Spleen (tissue), 11 donors: Measurements from ENCODE around the gene MACROD2. TPM values are rescaled to one million over a fixed set of nuclear protein-coding genes. Genes with fewer than 3 reads are reported as not detected.

ENCODE experiments used
- DNase-seq: peaks from one replicate; pipeline ENCODE4 v3.0.0-alpha.2; 2020
- H3K27ac ChIP-seq, 8 donors: fragments of 200-600 bp; sonication (generic) in 7 of 8; 1 replicate in 4 of 8; 2 replicates in 4 of 8; pipeline versions ENCODE4 v1.5.0 to v1.8.0; 2016 to 2021; ENCODE audit warnings: inconsistent platforms in 4 of 8, mild to moderate bottlenecking in 4 of 8, moderate library complexity in 1 of 8
- H3K27me3 ChIP-seq, 7 donors: fragments of 200-600 bp; sonication (generic) in 6 of 7; replicated peaks in 1 of 7; 1 replicate in 4 of 7; 2 replicates in 3 of 7; pipeline versions ENCODE4 v1.5.0 to v1.8.0; 2016 to 2021; ENCODE audit warnings: inconsistent platforms in 3 of 7, mild to moderate bottlenecking in 1 of 7
- H3K36me3 ChIP-seq, 6 donors: fragments of 200-600 bp; sonication (generic) in 5 of 6; 1 replicate in 4 of 6; 2 replicates in 2 of 6; pipeline versions ENCODE4 v1.5.0 to v1.8.0; 2016 to 2021; ENCODE audit warnings: inconsistent platforms in 2 of 6
- H3K4me1 ChIP-seq, 6 donors: fragments of 200-600 bp; sonication (generic) in 5 of 6; 1 replicate in 3 of 6; 2 replicates in 3 of 6; pipeline versions ENCODE4 v1.5.0 to v1.8.0; 2016 to 2021; ENCODE audit warnings: inconsistent platforms in 3 of 6
- H3K4me3 ChIP-seq, 8 donors: fragments of 200-600 bp; sonication (generic) in 7 of 8; 1 replicate in 4 of 8; 2 replicates in 4 of 8; pipeline versions ENCODE4 v1.5.0 to v1.8.0; 2016 to 2021; ENCODE audit warnings: inconsistent platforms in 4 of 8, mild to moderate bottlenecking in 4 of 8, moderate library complexity in 2 of 8
- H3K9me3 ChIP-seq, 8 donors: fragments of 200-600 bp; sonication (generic) in 7 of 8; 1 replicate in 4 of 8; 2 replicates in 4 of 8; pipeline versions ENCODE4 v1.5.0 to v1.8.0; 2016 to 2021; ENCODE audit warnings: inconsistent platforms in 4 of 8
- POLR2A ChIP-seq, 3 donors: fragments of 450-650 bp; IDR thresholded peaks; one replicate each; pipeline ENCODE4 v1.5.1; 2017; ENCODE audit warnings: antibody characterized with exemption in 3 of 3, mild to moderate bottlenecking in 1 of 3
- POLR2AphosphoS5 ChIP-seq, 3 donors: sonication (generic); formaldehyde crosslinking; IDR thresholded peaks; one replicate each; pipeline ENCODE4 v1.5.1; 2017; ENCODE audit warnings: antibody characterized with exemption in 3 of 3
- WGBS, 5 donors: extraction: QIAGEN DNeasy Blood & Tissue Kit in 3 of 5; methylation state at CpG; one replicate each; pipeline versions ENCODE4 v1.1.5 to v1.1.7; 2013 to 2018; 5-methylcytosine and 5-hydroxymethylcytosine counted together
- intact Hi-C: fragments of 100-400 bp; cut with DNase I; formaldehyde crosslinking; loops from one replicate; pipeline ENCODE4 v1.15.0; 2023; ENCODE audit warnings: low total_unique reads
- polyA plus RNA-seq, 3 donors: library from polyadenylated mRNA; stranded (reverse); fragments of 200-250 nt; gene quantifications; one replicate each; pipeline ENCODE4 v1.2.1, GENCODE V29; 2013
- total RNA-seq, 7 donors: library from RNA; depleted of rRNA in 3 of 7; stranded (reverse); fragments of >200 nt in 3 of 7; fragmentation: NEBNext Ultra II Directional in 4 of 7; extraction: Animal tissue kit (Norgen Biotek cat#: 25700) in 4 of 7; gene quantifications; one replicate each; pipeline versions ENCODE4 v1.1.0 to v1.2.1, GENCODE V29; 2016 to 2021
- TF ChIP-seq, protein P1 (sequence below), 11 experiments: fragments of 200-600 bp in 7 of 11; fragments of 450-650 bp in 4 of 11; sonication (generic) in 4 of 11; IDR thresholded peaks in 8 of 11; conservative IDR thresholded peaks in 3 of 11; 1 replicate in 7 of 11; 2 replicates in 4 of 11; pipeline versions ENCODE4 v1.4.0 to v1.8.0; 2016 to 2021; ENCODE audit warnings: antibody characterized with exemption in 11 of 11, inconsistent platforms in 4 of 11, mild to moderate bottlenecking in 1 of 11
- donor health status: healthy with polysubstance abuse.
- donor health status: DM: no; HTN: no; CAD: no; lungs with moderate emphysema.
- donor health status: DM: no; HTN: no; CAD: no.
- donor health status: Bipolar disorder and iron deficiency.
- donor health status: healthy.
- donor health status: DM: no; HTN: no; CAD: no.
- donor health status: DM: yes; HTN: yes; CAD: no.

The MACROD2 gene
- total and polyA plus RNA-seq, 10 donors, result 1.5 to 4.7 (median 3.4) TPM

DNA sequence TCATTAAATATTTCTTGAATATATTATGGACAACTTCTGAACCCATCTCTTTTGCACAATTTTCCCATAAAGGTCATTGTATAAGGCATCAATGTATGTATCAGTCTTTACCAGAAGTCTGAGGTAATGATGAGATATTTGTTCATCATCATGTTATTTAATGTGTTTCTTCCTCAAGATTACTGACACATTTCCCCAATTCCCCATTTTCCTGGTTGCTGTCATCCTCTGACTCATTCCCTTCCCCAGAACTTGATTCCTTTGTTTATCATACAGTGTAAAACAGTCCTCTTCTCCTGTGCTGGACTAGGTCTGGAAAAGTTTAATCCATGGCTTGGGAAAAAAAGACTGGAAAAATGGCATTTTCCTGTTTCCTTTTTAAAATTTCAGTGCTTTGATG is 450.0 kb downstream of the MACROD2 start:
- intact Hi-C loops, result no loop called here
- TF ChIP-seq POLR2AphosphoS5 (IDR thresholded peaks at IDR 0.05) (no peak), POLR2A (IDR thresholded peaks at IDR 0.05) (no peak)
- TF ChIP-seq, protein P1, sequence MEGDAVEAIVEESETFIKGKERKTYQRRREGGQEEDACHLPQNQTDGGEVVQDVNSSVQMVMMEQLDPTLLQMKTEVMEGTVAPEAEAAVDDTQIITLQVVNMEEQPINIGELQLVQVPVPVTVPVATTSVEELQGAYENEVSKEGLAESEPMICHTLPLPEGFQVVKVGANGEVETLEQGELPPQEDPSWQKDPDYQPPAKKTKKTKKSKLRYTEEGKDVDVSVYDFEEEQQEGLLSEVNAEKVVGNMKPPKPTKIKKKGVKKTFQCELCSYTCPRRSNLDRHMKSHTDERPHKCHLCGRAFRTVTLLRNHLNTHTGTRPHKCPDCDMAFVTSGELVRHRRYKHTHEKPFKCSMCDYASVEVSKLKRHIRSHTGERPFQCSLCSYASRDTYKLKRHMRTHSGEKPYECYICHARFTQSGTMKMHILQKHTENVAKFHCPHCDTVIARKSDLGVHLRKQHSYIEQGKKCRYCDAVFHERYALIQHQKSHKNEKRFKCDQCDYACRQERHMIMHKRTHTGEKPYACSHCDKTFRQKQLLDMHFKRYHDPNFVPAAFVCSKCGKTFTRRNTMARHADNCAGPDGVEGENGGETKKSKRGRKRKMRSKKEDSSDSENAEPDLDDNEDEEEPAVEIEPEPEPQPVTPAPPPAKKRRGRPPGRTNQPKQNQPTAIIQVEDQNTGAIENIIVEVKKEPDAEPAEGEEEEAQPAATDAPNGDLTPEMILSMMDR (IDR thresholded peaks at IDR 0.05 in 8 of 11, conservative IDR thresholded peaks at IDR 0.05 in 3 of 11), result no peak
- H3K4me3 ChIP-seq, result no peak overlapping the region

DNA sequence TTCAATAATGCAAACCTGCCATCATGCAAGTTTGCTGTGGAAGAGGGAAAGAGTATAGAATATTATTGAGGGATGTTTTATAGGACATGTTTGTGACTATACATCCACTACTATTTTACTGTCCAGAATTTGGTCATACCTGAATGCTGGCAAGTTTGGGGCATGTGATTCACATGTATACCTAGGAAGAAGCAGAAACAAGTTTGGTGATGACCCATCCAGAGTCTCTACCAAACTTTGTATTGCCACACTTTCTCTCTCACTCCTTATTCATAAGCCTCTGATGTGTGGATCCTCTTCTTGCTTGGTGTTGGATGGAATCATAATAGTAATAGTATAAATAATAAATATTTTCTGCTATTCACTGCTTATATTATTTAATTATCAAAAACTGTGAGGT is 450.6 kb downstream of the MACROD2 start:
- Histone ChIP-seq H3K9me3 (peaks cover 0 to 3% (median 0%) of the 10 kb centered on the region in 8 donors), H3K4me3 (no peak overlapping the region), H3K36me3 (no peaks in the 10 kb centered on the region), H3K27ac (no peak overlapping the region), H3K27me3 (no peaks in the 10 kb centered on the region), H3K4me1 (no peaks in the 10 kb centered on the region)
- TF ChIP-seq, protein P1 (IDR thresholded peaks at IDR 0.05 in 8 of 11, conservative IDR thresholded peaks at IDR 0.05 in 3 of 11), result no peak
- TF ChIP-seq POLR2AphosphoS5 (IDR thresholded peaks at IDR 0.05), result no peak
- TF ChIP-seq POLR2A (IDR thresholded peaks at IDR 0.05), result no peak
- DNase-seq, result no peak
- intact Hi-C loops, result no loop called here

More for the DNA sequence above, 450.0 kb downstream of the MACROD2 start:
- H3K4me1 ChIP-seq, result no peaks in the 10 kb centered on the region
- no peak for DNase-seq
- H3K27me3 ChIP-seq, result no peaks in the 10 kb centered on the region
- H3K36me3 ChIP-seq, result no peaks in the 10 kb centered on the region
- H3K9me3 ChIP-seq, result peaks cover 0 to 9% (median 0%) of the 10 kb centered on the region in 8 donors
- no peak overlapping the region for H3K27ac ChIP-seq

DNA sequence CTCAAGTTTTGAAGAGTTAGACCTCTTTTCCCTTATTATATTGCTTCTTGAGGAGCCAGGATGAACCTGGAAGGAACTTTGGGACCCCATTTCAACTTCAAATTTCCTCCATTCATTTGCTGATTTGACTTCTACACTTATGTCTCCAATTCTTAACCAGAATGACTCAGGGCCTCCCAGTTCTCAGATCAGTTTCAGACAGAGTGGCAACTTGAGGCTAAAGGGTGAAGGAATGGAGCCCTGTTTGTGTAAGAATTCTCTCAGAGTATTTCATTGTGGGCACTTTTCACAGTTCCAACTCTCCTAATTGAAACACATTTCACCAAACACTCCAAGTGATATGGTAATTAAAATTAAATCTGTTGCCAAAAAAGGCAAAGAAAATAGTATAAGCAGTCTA is 451.1 kb downstream of the MACROD2 start:
- intact Hi-C loops, result no loop called here

DNA sequence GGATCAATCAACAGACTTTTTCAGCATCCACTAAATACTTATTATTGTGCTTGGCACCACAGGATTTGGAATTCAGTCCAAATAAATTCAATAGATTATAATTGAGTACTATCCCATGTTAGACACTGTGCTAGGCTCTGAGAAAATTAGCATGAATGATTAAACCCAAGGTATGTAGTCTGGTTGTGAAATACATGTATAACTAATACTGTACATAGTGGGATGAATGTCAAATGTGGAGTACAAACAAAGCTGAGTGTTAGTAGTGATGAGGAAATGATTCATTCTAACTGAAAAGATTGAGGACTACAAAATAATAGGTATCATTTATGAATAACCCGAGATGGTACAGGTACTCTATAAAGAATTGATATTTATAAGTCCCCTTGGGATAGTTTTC is 454.0 kb downstream of the MACROD2 start:
- Histone ChIP-seq H3K27me3 (no peaks in the 10 kb centered on the region), H3K36me3 (no peaks in the 10 kb centered on the region), H3K4me1 (no peaks in the 10 kb centered on the region), H3K27ac (no peak overlapping the region), H3K9me3 (no peaks in the 10 kb centered on the region), H3K4me3 (no peak overlapping the region)
- intact Hi-C loops, result no loop called here
- DNase-seq, result no peak
- no peak for TF ChIP-seq POLR2AphosphoS5 (IDR thresholded peaks at IDR 0.05)
- TF ChIP-seq, protein P1 (IDR thresholded peaks at IDR 0.05 in 8 of 11, conservative IDR thresholded peaks at IDR 0.05 in 3 of 11), result no peak
- no peak for TF ChIP-seq POLR2A (IDR thresholded peaks at IDR 0.05)
- WGBS, 5 donors, result 67 to 89% (median 80%) methylated on average over 1 of the region's 1 CpG

More for the DNA sequence above, 451.1 kb downstream of the MACROD2 start:
- Histone ChIP-seq H3K36me3 (no peaks in the 10 kb centered on the region), H3K9me3 (no peaks in the 10 kb centered on the region), H3K4me3 (no peak overlapping the region), H3K4me1 (no peaks in the 10 kb centered on the region), H3K27me3 (no peaks in the 10 kb centered on the region), H3K27ac (no peak overlapping the region)
- TF ChIP-seq, protein P1 (IDR thresholded peaks at IDR 0.05 in 8 of 11, conservative IDR thresholded peaks at IDR 0.05 in 3 of 11), result no peak
- no peak for TF ChIP-seq POLR2A (IDR thresholded peaks at IDR 0.05)
- TF ChIP-seq POLR2AphosphoS5 (IDR thresholded peaks at IDR 0.05), result no peak
- DNase-seq, result no peak
